Fibroblast of lung (primary cell): ENCODE measurements around the gene SWT1. TPM values are rescaled to one million over a fixed set of nuclear protein-coding genes. Genes with fewer than 3 reads are reported as not detected.
"Not testable (repeated sequence)": the region's sequence is repeated elsewhere in the genome, so short reads cannot be mapped to it uniquely, and the experiment has no call there.

Experiments used
- DNase-seq, 2 donors: peaks; one replicate each; pipeline versions ENCODE4 v3.0.0 to v3.0.0-alpha.2; 2010; ENCODE audit warnings: low read depth in 2 of 2
- H2AFZ ChIP-seq: 2 replicates; pipeline ENCODE4 v1.5.1; 2012; ENCODE audit warnings: low read length, control low read depth, inconsistent platforms
- H3K27ac ChIP-seq: 2 replicates; pipeline ENCODE4 v1.5.1; 2011; ENCODE audit warnings: low read length, control low read depth; ENCODE audit not compliant: insufficient read depth
- H3K27me3 ChIP-seq: 2 replicates; pipeline ENCODE4 v1.5.1; 2011; ENCODE audit warnings: mild to moderate bottlenecking, low read length; ENCODE audit not compliant: control insufficient read depth, insufficient read depth
- H3K36me3 ChIP-seq: 2 replicates; pipeline ENCODE4 v1.5.1; 2011; ENCODE audit warnings: low read length; ENCODE audit not compliant: control insufficient read depth, insufficient read depth
- H3K4me1 ChIP-seq: 2 replicates; pipeline ENCODE4 v1.5.1; 2011; ENCODE audit warnings: low read length; ENCODE audit not compliant: control insufficient read depth, insufficient read depth; ENCODE audit errors: extremely low read depth
- H3K4me2 ChIP-seq: 2 replicates; pipeline ENCODE4 v1.5.1; 2011; ENCODE audit warnings: low read length, control low read depth; ENCODE audit not compliant: insufficient read depth; ENCODE audit errors: extremely low read depth
- H3K4me3 ChIP-seq, 4 experiments: fragments of 200-600 bp in 1 of 4; sonication (generic) in 1 of 4; replicated peaks in 1 of 4; 2 replicates each; pipeline ENCODE4 v1.5.1; 2011 to 2016; ENCODE audit warnings: low read length in 4 of 4, low read depth in 3 of 4, mild to moderate bottlenecking in 3 of 4, control low read depth in 2 of 4, inconsistent platforms in 1 of 4, mixed read lengths in 1 of 4; ENCODE audit not compliant: insufficient read depth in 1 of 4; ENCODE audit errors: control extremely low read depth in 1 of 4
- H3K79me2 ChIP-seq: 2 replicates; pipeline ENCODE4 v1.5.1; 2012; ENCODE audit warnings: mild to moderate bottlenecking, low read length, inconsistent platforms; ENCODE audit not compliant: control insufficient read depth, insufficient read depth
- H3K9ac ChIP-seq: 2 replicates; pipeline ENCODE4 v1.5.1; 2011; ENCODE audit warnings: mild to moderate bottlenecking, low read length, control low read depth; ENCODE audit not compliant: insufficient read depth
- H3K9me3 ChIP-seq: 2 replicates; pipeline ENCODE4 v1.5.1; 2012; ENCODE audit warnings: low read depth, low read length; ENCODE audit not compliant: control insufficient read depth, insufficient read depth
- H4K20me1 ChIP-seq: 2 replicates; pipeline ENCODE4 v1.5.1; 2011; ENCODE audit warnings: low read length; ENCODE audit not compliant: control insufficient read depth, insufficient read depth; ENCODE audit errors: extremely low read depth
- CTCF ChIP-seq, 2 donors: IDR thresholded peaks in 1 of 2; conservative IDR thresholded peaks in 1 of 2; 1 replicate in 1 of 2; 2 replicates in 1 of 2; pipeline ENCODE4 v1.5.1; 2011 to 2012; ENCODE audit warnings: low read length in 2 of 2, control low read depth in 1 of 2, inconsistent platforms in 1 of 2, low read depth in 1 of 2, mild to moderate bottlenecking in 1 of 2
- EZH2 ChIP-seq: IDR thresholded peaks from 2 replicates; pipeline ENCODE4 v1.5.1; 2012; ENCODE audit warnings: low read length, control low read depth, mild to moderate bottlenecking; ENCODE audit errors: missing control alignments
- polyA plus RNA-seq, 2 donors: library from polyadenylated mRNA; depleted of rRNA in 1 of 2; stranded (reverse) in 1 of 2; unstranded in 1 of 2; fragments of >200 nt; gene quantifications; 2 replicates each; pipeline ENCODE4 v1.2.1, GENCODE V29; 2011 to 2012; ENCODE audit warnings: missing spikeins in 1 of 2
- total RNA-seq: library from RNA; depleted of rRNA; stranded (reverse); fragments of >200 nt; gene quantifications from 2 replicates; pipeline ENCODE4 v1.2.1, GENCODE V29; 2014

Gene SWT1
- total and polyA plus RNA-seq, 2 donors (not counting 1 experiment from before 2014, with no cell fraction given), result 3.4 to 8.4 TPM

GRCh38 chr1:185166106-185166505 lies 9.1 kb downstream of the SWT1 start:
- no peak overlapping the region for H2AFZ ChIP-seq
- H3K9me3 ChIP-seq, result no peaks in the 10 kb centered on the region
- H3K27ac ChIP-seq, result no peak overlapping the region
- no peak overlapping the region for H3K4me3 ChIP-seq
- H3K4me1 ChIP-seq, result no peaks in the 10 kb centered on the region
- no peaks in the 10 kb centered on the region for H3K36me3 ChIP-seq
- H3K9ac ChIP-seq, result no peak overlapping the region
- TF ChIP-seq CTCF (conservative IDR thresholded peaks at IDR 0.05 in 1 of 2, IDR thresholded peaks at IDR 0.05 in 1 of 2; ENCODE audit: low read depth in 1 of 2, low read length in 2 of 2) (no peak), EZH2 (no peak)
- no peaks in the 10 kb centered on the region for H3K27me3 ChIP-seq
- H3K4me2 ChIP-seq, result no peak overlapping the region
- DNase-seq, result no peak
- H4K20me1 ChIP-seq, result no peaks in the 10 kb centered on the region
- no peaks in the 10 kb centered on the region for H3K79me2 ChIP-seq

- DNase-seq, result peak; percentile 48 to 76
- Histone ChIP-seq H3K9ac (no peak overlapping the region), H3K4me1 (no peaks in the 10 kb centered on the region), H3K36me3 (no peaks in the 10 kb centered on the region), H3K27me3 (no peaks in the 10 kb centered on the region), H4K20me1 (no peaks in the 10 kb centered on the region), H3K79me2 (no peaks in the 10 kb centered on the region), H3K9me3 (no peaks in the 10 kb centered on the region), H3K4me3 (no peak overlapping the region), H3K4me2 (no peak overlapping the region), H3K27ac (no peak overlapping the region), H2AFZ (peak overlapping the region; percentile 81)
- TF ChIP-seq CTCF (conservative IDR thresholded peaks at IDR 0.05 in 1 of 2, IDR thresholded peaks at IDR 0.05 in 1 of 2; ENCODE audit: low read depth in 1 of 2, low read length in 2 of 2) (peak; percentile 68), EZH2 (no peak)
Observed at GRCh38 chr1:185170291-185170848, 13.4 kb downstream of the SWT1 start.

- H3K27ac ChIP-seq, result no peak overlapping the region
- H3K4me2 ChIP-seq, result no peak overlapping the region
- no peaks in the 10 kb centered on the region for H3K79me2 ChIP-seq
- H3K4me3 ChIP-seq, result no peak overlapping the region
- no peaks in the 10 kb centered on the region for H4K20me1 ChIP-seq
- H3K9me3 ChIP-seq, result no peaks in the 10 kb centered on the region
- H3K4me1 ChIP-seq, result no peaks in the 10 kb centered on the region
- H3K9ac ChIP-seq, result no peak overlapping the region
- H3K27me3 ChIP-seq, result no peaks in the 10 kb centered on the region
- no peak overlapping the region for H2AFZ ChIP-seq
- no peaks in the 10 kb centered on the region for H3K36me3 ChIP-seq
- TF ChIP-seq EZH2 (no peak), CTCF (conservative IDR thresholded peaks at IDR 0.05 in 1 of 2, IDR thresholded peaks at IDR 0.05 in 1 of 2; ENCODE audit: low read depth in 1 of 2, low read length in 2 of 2) (no peak)
- no peak for DNase-seq
Observed at GRCh38 chr1:185193756-185194155, 36.8 kb downstream of the SWT1 start.

GRCh38 chr1:185198712-185199111 lies 41.7 kb downstream of the SWT1 start:
- H3K79me2 ChIP-seq, H3K9me3 ChIP-seq, H3K27ac ChIP-seq, H3K27me3 ChIP-seq, H3K4me3 ChIP-seq, DNase-seq, H4K20me1 ChIP-seq, H3K4me2 ChIP-seq, H3K4me1 ChIP-seq, H3K36me3 ChIP-seq, H2AFZ ChIP-seq, H3K9ac ChIP-seq: not testable (repeated sequence)
